SK-MEL-5 (cell line): ENCODE measurements around the gene SP9. TPM values are rescaled to one million over a fixed set of nuclear protein-coding genes. Genes with fewer than 3 reads are reported as not detected.

Source experiments
- DNase-seq: peaks from one replicate; pipeline ENCODE4 v3.0.0-alpha.2; 2016; ENCODE audit warnings: low read depth, low spot score
- in situ Hi-C: cut with HindIII; loops from 2 replicates; pipeline ENCODE4 v1.10.0; 2016; ENCODE audit warnings: low sequenced_read_pairs, high pct_unique_total_duplicates, low pct_unique_long_range_greater_than_20kb
- total RNA-seq: library from RNA; depleted of rRNA; stranded (reverse); fragments of >200 nt; shearing (Covaris generic); gene quantifications from 2 replicates; pipeline ENCODE4 v1.2.3, GENCODE V29; 2014; rRNA removed

Gene SP9
- total RNA-seq, 1 experiment from 2014 or later, result 0.13 TPM

DNA sequence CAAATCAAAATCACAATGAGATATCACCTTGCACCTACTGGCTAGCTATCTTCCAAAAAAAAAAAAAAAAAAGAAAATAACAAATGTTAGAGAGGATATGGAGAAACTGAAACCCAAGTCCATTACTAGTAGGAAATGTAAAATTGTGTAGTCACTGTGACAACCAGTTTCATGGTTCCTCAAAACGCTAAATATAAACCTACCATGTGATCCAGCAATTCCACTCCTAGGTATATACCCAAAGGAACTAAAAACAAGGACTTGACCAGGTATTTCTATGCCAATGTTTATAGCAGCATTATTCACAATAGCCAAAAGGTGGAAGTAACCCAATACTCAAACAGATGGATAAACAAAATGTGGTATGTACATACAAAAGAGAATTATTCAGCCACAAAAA is 49.0 kb downstream of the SP9 start:
- in situ Hi-C loops, result no loop called here
- no peak for DNase-seq

DNA sequence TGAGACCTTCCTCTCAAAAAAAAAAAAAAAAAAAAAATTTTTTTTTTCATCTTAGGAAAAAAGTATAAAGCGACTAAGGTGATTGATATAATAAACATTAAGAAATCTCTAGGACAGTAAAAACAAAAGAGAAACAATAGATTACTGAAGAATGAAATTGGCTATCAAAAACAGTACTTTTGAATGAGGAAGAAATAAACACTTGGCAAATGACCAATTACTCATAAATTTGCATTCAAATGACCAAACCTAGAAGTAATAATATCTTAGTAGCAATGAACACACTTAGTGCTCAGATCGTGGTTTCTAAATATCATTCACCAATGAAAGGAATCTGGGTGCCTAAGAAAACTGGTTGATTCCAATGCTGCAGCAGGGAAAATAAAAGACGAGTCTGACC is 50.4 kb downstream of the SP9 start:
- DNase-seq, result no peak
- in situ Hi-C loops, result no loop called here

Other genes with a start within 250 kb of the SP9 start
- 87.8 and 94.5 TPM in 2 replicates for gene OLA1, start 86.4 kb upstream of the SP9 start, total RNA-seq
- 26.3 and 27.0 TPM in 2 replicates for gene SCRN3, start 60.8 kb downstream of the SP9 start, total RNA-seq
- gene GPR155, start 152.1 kb downstream of the SP9 start, total RNA-seq, result 2.3 and 3.0 TPM in 2 replicates